ENCODE measurements around the gene SRRM3.
"Not testable (repeated sequence)": the region's sequence is repeated elsewhere in the genome, so short reads cannot be mapped to it uniquely, and the experiment has no call there.

SRRM3 gene

DNA sequence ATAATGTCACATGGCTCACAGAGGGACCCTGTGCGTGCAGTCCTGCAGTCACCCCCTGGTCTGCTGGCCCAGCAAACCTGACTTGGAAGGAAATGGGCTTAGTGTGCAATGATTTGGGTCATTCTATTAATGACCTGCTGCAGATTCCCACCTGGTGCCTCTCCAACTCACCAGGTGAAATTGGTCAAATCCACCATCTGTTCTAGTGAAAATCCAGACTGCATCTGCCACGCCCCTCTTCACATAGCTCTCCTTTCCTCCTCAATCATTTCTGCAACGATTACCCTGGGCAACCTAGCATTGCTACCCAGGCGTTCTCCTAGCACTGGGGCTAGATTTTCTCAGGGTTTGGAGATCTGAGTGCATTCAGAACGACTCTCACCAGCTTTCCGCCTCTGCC lies 29.4 kb downstream of the SRRM3 start:
- DNase-seq (ENCODE audit: low spot score), result no peak

DNA sequence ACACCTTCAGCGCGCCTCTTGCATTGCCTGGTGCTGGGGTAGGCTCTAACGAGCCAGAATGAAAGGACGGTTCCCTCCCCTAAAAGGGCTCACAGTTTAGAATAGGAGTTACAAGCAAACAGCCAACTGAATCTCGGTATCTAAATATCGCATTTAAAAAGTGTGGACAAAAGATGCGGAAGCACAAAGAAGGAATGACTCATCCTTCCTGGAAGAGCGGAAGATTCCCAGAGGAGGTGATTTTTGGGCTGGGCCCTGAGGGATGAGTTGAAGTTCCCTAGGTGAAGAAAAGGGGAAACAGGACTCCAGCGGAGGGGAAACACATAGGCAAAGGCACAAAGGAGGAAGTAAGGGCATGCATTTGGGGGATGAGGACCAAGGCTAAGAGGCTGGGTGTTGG lies 29.9 kb downstream of the SRRM3 start:
- DNase-seq (ENCODE audit: low spot score), result no peak

DNA sequence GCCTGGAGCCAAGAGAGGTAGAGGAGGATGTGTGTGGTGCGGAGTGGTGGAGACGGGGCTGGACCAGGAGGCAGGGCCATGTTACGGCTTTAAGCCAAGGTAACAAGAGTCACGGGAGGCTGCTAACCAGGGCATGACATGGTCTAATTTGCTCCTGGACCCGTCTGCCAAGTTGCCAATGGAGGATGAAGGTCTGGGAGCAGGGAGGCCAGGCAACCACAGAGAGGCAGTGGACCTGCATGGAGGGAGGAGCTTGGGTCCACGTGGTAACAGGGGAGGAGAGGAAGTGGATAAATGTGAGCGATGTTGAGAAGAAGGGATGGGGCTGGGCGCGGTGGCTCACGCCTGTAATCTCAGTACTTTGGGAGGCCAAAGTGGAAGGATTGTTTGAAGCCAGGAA lies 31.0 kb downstream of the SRRM3 start:
- no peak for DNase-seq (ENCODE audit: low spot score)

DNA sequence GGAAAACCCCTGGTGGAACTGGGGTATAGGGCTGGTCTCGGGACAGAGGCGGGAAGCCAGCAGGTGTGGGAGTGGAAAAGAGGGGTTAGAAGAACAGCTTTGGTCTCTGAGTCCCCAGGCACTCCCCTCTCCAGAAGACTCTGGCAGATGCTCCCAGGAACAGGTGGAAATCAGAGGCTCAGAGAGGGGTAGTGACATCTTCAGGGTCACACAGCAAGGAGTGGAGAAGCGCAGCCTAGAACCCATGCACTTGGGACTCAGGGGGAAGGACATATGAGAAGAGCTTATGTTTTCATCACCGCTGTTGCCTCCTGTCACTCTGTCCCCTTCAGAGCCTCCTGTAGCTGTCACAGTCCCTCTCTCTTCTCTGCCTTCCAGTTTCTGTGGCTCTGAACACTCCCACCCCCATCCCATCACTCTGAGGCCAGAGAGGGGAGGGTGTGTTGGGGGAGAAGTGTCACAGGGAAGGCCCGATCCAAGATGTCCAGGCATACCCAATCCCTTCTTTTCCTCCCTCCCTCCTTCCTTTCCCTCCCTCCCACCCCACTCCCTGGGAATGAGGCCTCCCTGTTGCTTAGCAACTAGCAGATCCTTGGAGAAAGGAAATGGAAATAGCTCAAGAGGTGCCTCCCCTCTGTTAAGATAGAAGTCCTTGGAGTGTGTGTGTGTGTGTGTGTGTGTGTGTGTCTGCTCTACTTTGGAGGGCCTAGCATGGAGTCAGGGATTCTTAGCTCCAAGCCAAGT lies 32.0 kb downstream of the SRRM3 start:
- DNase-seq (ENCODE audit: low spot score), result no peak

DNA sequence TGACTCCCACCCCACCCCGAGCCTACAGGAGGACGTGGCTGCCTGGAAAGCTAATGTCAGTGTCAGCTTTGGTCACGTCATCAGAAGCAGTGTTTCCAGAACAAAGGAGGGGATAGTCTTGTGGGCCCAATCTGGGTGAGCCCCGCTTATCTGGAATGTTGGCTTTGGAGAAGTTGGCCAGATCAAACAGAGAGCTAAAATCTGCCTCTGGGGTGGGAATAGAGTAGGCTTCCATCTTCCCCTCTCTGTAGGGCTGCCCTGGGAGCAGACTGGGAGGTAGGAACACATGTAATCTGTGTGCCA lies 32.5 kb downstream of the SRRM3 start:
- no peak for DNase-seq (ENCODE audit: low spot score)

DNA sequence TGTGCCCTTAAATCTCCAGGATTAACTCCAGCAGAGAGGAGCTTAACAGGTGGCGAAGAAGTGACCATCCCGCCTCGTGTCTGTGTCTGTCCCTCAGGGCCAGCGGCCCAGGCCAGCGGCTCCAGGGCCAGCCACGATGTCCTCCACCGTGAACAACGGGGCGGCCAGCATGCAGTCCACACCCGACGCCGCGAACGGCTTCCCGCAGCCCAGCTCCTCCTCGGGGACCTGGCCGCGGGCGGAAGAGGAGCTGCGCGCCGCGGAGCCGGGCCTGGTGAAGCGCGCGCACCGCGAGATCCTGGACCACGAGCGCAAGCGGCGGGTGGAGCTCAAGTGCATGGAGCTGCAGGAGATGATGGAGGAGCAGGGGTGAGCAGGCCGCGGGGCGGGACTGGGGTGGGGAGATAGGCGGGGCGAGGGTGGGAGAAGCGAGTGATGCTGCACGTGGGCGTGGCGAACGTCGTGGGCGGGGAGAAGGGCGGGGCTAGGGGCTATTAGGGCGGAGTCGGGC lies 33.3 kb downstream of the SRRM3 start:
- peak; percentile 83 for DNase-seq (ENCODE audit: low spot score)

DNA sequence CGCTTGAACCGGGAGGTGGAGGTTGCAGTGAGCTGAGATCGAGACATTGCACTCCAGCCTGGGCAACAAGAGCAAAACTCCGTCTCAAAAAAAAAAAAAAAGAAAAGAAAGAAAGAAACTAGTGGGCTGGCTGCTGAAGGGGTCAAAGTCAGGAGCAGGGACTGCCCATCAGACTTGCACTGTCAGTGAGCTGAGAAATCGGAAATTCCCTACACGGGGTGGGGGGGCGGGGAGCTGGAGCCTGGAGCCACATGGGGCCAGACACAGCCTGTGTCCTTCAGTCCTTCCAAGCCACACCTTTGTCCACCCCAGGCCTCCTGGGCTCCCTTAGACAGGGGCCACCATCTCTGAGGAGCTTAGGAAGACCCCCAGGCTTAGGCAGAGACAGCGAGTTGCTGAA lies 34.5 kb downstream of the SRRM3 start:
- DNase-seq (ENCODE audit: low spot score), result no peak

DNA sequence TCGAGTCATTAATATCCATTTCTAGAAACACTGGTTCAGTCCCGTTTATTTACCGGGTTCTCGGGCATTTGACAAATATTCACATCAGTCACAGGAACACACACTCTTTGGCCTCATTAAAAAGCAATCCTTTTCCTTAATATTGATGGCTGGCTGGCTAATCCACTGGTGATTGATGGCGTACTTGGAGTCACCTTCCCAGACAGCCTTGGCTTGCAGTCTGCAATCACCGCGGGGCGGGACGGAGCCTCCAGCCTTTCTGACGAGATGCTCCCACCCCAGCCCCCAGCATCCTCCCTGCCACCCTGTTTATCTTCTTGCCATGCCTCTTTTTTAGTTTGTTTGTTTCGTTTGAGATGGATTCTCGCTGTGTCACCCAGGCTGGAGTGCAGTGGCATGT lies 36.6 kb downstream of the SRRM3 start:
- no peak for DNase-seq (ENCODE audit: low spot score)

DNA sequence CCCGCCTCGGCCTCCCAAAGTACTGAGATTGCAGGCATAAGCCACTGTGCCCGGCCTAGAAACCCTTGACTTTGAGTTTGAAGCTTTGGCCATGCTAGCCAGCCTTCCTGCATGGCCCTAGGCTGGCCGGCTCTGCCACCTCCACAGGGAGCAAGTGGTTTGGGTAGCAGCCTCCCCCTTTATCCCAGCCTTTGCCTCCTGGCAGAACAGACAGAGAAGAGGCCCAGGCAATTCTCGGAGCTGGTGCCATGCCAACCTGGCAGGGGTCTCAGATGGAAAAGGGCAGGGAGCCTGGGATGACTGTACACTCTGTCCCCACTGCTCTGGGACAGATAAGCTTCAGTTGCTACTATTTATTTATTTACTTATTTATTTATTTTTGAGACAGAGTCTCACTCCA lies 39.4 kb downstream of the SRRM3 start:
- no peak for DNase-seq (ENCODE audit: low spot score)

DNA sequence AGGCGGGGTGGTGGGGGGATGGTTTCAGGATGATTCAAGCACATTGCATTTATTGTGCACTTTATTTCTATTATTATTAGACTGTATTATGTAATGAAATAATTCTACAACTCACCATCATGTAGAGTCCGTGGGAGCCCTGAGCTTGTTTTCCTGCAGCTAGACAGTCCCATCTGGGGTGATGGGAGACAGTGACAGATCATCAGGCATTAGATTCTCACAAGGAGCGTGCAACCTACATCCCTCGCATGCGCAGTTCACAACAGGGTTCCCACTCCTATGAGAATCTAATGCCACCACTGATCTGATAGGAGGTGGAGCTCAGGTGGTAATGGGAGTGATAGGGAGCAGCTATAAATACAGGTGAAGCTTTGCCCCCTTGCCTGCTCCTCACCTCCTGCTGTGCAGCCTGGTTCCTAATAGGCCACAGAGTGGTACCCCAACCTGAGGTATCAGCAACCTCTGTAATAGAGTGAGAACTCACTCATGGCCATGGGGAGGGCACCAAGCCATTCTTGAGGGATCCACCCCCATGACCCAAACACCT lies 40.9 kb downstream of the SRRM3 start:
- not testable (repeated sequence) for DNase-seq (ENCODE audit: low spot score)

DNA sequence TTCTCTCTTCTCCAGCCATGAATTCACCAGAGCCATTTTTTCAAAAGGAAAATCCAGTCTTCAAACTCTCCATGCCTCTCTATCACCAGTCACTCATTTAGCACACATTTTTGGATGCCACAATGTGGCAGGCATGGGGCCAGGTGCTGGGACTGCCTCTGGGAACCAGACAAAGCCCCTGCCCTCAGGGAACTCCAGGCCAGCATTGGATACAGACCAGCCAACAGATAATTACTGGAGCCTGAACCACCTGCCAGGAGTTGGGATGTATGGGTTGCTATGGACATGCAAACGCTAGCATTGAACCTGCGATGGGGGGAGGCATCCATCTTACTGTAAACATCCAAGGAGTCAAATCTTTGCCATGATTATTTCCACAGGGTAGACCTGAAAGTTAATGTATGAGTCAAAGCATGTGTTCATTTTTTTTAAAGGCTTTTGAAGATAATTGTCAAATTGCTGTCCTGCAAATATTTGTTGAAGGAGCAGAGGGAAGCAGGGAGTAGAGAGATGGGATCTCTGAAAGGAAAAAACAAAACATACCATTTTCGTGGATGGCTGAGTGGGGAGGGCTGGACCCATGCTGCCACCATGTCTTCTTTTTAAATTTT lies 43.2 kb downstream of the SRRM3 start:
- no peak for DNase-seq (ENCODE audit: low spot score)

DNA sequence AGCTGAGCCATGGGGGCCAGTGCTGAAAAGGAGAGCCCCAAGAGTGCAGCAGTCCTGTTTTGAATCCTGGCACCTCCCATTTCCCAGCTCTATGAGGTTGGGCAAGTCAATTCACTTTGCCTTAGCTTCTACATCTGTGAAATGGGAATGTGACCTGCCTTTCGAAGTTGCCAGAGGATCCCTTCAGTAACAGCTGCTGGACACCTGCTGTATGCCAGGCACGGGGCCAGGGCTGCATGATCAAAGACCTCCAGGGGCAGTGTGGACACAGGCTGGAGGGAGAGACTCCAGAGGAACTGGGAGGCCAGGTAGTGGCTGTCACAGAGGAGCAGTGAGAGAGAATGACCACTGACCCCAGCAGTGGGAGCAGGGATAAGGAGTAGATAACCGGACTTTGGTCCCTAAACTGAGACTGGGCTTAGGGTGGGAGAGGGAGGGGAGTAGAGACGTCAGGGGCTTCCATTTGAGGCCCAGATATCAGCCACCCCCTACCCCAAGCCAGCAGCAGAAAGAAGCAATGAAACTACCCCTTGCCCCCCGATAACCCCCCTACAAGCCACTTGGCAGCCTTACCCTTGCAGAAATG lies 45.2 kb downstream of the SRRM3 start:
- DNase-seq (ENCODE audit: low spot score), result no peak

DNA sequence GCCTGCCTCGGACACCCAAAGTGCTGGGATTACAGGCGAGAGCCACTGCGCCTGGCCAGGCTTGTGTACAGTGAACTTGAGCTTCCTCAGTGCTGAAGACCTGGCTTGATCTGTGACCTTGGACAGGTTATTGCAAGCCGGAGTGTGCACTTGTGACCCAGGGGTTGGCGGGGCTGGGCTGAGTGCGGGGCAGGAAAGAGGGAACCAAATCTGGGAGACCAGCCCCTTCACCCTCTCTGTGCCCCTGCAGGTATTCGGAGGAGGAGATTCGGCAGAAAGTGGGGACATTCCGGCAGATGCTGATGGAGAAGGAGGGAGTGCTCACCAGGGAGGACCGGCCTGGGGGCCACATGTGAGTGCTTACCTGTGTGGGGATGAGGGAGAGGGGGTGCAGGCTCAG lies 46.2 kb downstream of the SRRM3 start:
- DNase-seq (ENCODE audit: low spot score), result no peak

DNA sequence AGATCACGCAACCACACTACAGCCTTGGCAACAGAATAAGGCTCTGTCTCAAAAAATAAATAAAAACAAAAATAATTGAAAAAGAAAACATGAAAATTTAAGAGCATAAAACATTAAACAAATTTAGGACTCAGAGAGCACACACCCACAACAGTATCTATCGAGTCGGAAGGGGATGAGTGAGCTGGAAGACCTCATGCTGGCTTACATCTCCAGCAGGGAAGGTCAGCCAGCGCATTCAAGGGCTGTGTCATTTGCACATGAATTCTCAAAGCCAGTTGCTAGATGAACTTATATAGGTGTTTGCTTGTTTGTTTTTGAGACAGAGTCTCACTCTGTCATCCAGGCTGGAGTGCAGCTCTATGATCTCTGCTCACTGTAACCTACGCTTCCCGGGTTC lies 50.3 kb downstream of the SRRM3 start:
- DNase-seq (ENCODE audit: low spot score), result no peak

DNA sequence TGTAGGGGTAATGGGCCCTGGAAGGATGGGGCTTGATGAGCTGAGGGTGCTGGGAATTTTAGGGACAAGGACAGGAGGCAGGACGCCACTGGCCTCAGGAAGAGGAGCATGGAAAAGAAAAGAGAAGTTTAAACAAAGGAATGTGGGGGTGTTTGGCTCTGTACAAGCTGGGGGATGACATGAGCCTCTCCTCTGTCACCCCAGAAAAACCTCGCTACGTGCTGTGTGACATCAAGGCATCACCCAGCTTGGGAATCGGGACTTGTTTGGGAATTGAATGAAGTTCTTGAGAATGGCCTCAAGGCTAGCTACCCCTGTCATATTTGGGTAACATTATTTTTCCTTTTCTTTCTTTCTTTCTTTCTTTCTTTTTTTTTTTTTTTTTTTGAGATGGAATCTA lies 53.1 kb downstream of the SRRM3 start:
- DNase-seq (ENCODE audit: low spot score), result no peak

DNA sequence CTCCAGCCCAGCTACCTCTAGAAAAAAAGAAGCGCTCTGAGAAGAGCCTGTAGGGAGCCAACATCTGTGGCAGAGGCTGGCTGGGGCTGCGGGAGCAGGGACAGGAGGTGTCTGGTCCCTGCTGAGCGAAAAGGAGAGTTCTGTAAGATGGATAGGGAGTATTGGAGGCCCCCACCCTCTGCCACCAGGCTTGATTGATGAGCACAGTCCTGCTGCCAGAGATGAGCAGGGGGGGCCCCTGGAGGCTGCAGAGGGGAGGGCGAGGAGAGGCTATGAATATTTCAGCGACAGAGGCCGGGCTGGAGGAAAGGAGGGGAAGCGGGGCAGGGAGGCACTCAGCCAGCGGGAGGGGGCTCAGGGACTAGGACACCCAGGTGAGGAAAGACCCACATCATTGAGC lies 56.3 kb downstream of the SRRM3 start:
- no peak for DNase-seq (ENCODE audit: low spot score)

DNA sequence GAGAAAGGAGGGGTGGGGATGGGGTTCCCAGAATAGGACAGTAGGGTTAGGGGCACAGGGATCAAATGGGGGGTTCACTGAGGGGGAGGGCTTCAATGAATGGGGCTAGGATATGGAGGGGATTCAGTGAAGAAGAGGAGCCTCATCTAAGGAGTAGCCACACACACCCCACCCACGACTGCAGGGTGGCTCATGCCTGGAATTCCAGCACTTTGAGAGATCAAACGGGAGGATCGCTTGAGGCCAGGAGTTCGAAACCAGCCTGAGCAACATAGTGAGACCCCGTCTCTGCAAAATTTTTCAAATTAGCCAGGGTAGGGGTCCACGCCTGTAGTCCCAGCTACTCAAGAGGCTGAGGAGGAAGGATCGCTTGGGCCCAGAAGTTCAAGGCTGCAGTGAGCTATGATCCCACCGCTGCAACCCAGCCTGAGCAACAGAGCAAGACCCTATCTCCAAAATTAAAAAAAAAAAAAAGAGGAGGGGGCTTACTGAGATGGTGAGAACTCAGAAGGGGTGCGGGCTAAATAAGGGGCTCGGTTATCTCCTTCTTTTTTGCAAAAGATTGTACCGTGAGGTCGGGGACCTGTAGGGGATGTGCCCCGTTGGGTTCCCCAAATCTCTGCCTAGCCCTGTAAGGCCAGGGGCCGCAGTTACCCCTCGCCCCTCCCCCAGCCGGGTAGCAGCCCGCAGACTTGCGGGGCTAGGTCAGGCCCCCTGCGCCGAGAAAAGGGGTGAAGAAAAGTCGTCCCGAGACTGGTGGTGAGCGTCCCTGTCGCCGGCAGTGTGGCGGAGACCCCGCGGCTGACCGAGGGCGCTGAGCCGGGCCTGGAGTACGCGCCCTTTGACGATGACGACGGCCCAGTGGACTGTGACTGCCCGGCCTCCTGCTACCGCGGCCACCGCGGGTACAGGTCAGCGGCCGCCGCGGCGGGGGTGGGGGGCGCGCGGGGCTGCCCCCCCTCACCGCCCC lies 57.7 kb downstream of the SRRM3 start:
- no peak for DNase-seq (ENCODE audit: low spot score)

DNA sequence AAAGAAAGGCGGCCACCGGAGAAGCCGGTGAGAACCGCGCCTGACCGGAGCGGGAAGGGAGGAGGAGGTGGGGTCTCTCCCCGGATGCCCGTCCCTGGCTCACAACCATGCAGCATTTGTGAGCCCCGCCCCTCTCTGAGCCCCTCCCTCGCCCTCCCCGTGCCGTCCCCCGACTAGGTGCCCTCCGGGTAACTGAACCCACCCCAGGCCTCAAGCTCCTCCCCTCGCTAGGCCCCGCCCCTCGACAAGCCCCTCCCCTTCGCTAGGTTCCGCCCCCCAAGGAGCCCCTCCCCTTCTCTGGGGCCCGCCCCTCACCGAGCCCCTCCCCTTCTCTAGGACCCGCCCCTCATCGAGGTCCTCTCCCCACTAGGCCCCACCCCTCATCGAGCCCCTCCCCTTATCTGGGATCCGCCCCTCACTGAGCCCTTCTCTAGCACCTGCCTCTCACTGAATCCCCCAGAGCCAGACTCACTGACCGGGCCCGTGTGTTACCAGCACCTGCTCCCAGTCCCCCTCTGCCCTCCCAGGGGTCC lies 58.5 kb downstream of the SRRM3 start:
- DNase-seq (ENCODE audit: low spot score), result peak; percentile 82

DNA sequence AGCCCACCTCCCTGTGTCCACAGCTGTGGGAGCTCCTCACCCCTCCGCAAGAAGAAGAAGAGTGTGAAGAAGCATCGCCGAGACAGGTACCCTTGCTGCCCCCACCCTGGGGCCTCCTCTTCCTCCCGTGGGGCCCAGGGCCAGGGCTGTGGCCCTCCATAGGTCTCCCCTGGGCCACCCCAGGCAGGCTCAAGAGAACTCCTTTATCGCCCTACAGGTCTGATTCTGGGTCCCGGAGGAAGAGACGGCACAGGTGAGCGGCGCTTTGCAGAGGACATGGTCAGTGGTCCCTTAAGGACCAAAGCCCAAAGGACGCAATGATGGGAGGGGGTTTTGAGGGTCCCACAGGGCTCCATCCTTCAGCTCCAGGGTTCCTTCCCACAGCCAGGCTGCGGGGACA lies 59.6 kb downstream of the SRRM3 start:
- DNase-seq (ENCODE audit: low spot score), result no peak

DNA sequence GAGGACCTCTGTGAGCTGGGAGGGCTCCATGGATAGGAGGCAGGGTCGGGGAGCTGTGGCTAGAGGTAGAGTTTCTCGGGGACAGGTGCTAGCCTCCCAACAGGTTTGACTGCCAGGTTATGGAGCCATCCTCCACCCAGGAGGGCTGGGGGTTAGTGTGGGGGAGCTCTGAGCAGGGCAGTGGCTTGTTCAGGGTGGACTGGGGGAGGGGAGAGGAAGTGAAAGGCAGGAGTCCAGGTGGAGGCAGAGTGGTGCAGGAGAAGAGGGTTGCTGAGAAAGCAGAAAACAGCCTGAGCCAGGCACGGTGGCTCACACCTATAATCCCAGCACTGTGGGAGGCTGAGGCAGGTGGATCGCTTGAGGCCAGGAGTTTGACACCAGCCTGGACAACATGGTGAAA lies 60.2 kb downstream of the SRRM3 start:
- no peak for DNase-seq (ENCODE audit: low spot score)

DNA sequence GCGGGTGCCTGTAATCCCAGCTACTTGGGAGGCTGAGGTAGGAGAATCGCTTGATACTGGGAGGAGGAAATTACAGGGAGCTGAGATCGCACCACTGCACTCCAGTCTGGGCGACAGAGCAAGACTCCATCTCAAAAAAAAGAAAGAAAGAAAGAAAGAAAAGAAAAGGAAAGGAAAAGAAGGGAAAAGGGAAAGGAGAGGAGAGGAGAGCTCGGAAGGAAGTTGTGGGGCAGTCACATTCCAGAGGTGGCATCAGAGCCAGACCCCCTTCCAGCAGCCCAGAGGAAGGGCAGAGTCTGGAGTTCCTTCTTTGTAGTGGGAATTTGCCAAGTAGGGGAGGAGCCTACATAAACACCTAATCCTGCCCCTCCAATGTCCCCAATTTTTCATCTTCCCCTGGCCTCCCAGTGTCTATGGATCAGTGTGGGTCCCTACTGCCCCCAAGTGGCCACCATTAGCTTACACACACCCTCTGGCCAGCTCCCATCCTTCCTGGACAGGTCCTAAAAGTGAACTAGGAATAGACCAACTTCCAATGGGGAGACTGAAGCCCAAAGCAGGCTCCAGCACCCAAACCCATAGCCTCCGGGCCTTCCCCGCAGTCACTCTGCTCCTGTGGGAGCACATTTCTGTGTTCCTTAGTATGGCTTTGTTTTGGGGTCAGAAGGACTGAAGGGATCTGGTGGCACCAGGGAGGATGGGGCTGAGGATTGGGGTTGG lies 61.1 kb downstream of the SRRM3 start:
- peak; percentile 68 for DNase-seq (ENCODE audit: low spot score)
